ENCODE data around the gene CCDC182.

Gene CCDC182

DNA sequence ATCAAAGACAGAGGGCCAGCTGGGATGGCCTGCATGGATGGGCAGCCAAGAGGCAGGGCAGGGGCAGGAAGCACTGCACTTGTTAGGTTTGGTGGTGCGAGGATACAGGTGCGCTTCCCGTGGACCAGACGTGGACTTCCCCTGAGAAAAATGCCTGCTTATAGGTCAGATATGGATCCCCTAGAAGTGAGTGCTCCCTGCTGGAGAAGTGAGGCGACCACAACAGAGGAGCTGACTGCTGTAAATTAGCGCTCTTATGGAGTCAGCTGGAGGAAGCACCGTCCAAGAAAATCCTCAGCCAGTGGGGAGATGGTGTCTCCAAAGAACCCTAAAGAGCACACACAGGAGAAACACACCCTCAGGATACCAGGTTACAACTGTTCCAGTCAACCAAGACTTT is 27.7 kb upstream of the CCDC182 start:
- H3K9me3 ChIP-seq (ENCODE audit: insufficient read depth, low read length, severe bottlenecking), result no peaks in the 10 kb centered on the region
- H3K4me1 ChIP-seq (ENCODE audit: insufficient read depth, low read length), result no peaks in the 10 kb centered on the region
- no peak for ATAC-seq (ENCODE audit: insufficient read depth, low read depth)
- no peak overlapping the region for H3K9ac ChIP-seq (ENCODE audit: low read depth, low read length)
- no peaks in the 10 kb centered on the region for H3K79me2 ChIP-seq (ENCODE audit: insufficient read depth, low read length)
- H4K20me1 ChIP-seq (ENCODE audit: insufficient read depth, low read length), result no peaks in the 10 kb centered on the region
- H3K4me3 ChIP-seq (ENCODE audit: low read depth in 1 of 2, low read length in 2 of 2), result no peak overlapping the region
- H2AFZ ChIP-seq (ENCODE audit: low read depth, low read length), result no peak overlapping the region
- TF ChIP-seq CTCF (IDR thresholded peaks at IDR 0.05; ENCODE audit: borderline replicate concordance, extremely low read depth, low read length, poor library complexity, severe bottlenecking), result peak; percentile 40
- TF ChIP-seq EZH2 (IDR thresholded peaks at IDR 0.05; ENCODE audit: borderline replicate concordance, low read depth, low read length, severe bottlenecking), result no peak
- H3K27ac ChIP-seq (ENCODE audit: low read length), result no peak overlapping the region
- no peak overlapping the region for H3K4me2 ChIP-seq (ENCODE audit: insufficient read depth, low read length)
- no peaks in the 10 kb centered on the region for H3K36me3 ChIP-seq (ENCODE audit: insufficient read depth, low read length)
- no peak for DNase-seq
- H3K27me3 ChIP-seq (ENCODE audit: insufficient read depth, low read length, poor library complexity), result no peaks in the 10 kb centered on the region

- ATAC-seq (ENCODE audit: insufficient read depth, low read depth) (no peak), DNase-seq (no peak)
- H4K20me1 ChIP-seq (ENCODE audit: insufficient read depth, low read length), result no peaks in the 10 kb centered on the region
- no peak overlapping the region for H2AFZ ChIP-seq (ENCODE audit: low read depth, low read length)
- no peak overlapping the region for H3K27ac ChIP-seq (ENCODE audit: low read length)
- H3K27me3 ChIP-seq (ENCODE audit: insufficient read depth, low read length, poor library complexity), result no peaks in the 10 kb centered on the region
- no peaks in the 10 kb centered on the region for H3K4me1 ChIP-seq (ENCODE audit: insufficient read depth, low read length)
- H3K4me2 ChIP-seq (ENCODE audit: insufficient read depth, low read length), result no peak overlapping the region
- H3K9me3 ChIP-seq (ENCODE audit: insufficient read depth, low read length, severe bottlenecking), result no peaks in the 10 kb centered on the region
- no peak overlapping the region for H3K9ac ChIP-seq (ENCODE audit: low read depth, low read length)
- H3K79me2 ChIP-seq (ENCODE audit: insufficient read depth, low read length), result no peaks in the 10 kb centered on the region
- H3K4me3 ChIP-seq (ENCODE audit: low read depth in 1 of 2, low read length in 2 of 2), result no peak overlapping the region
- H3K36me3 ChIP-seq (ENCODE audit: insufficient read depth, low read length), result no peaks in the 10 kb centered on the region
- TF ChIP-seq CTCF (IDR thresholded peaks at IDR 0.05; ENCODE audit: borderline replicate concordance, extremely low read depth, low read length, poor library complexity, severe bottlenecking), result no peak
- no peak for TF ChIP-seq EZH2 (IDR thresholded peaks at IDR 0.05; ENCODE audit: borderline replicate concordance, low read depth, low read length, severe bottlenecking)
Observed at GRCh38 chr17:57767561-57767960, 22.5 kb upstream of the CCDC182 start.

- Histone ChIP-seq H3K27ac (ENCODE audit: low read length) (no peak overlapping the region), H3K27me3 (ENCODE audit: insufficient read depth, low read length, poor library complexity) (no peaks in the 10 kb centered on the region), H3K9ac (ENCODE audit: low read depth, low read length) (no peak overlapping the region), H3K9me3 (ENCODE audit: insufficient read depth, low read length, severe bottlenecking) (no peaks in the 10 kb centered on the region), H3K4me2 (ENCODE audit: insufficient read depth, low read length) (no peak overlapping the region), H3K4me3 (ENCODE audit: low read depth in 1 of 2, low read length in 2 of 2) (no peak overlapping the region), H3K36me3 (ENCODE audit: insufficient read depth, low read length) (no peaks in the 10 kb centered on the region), H2AFZ (ENCODE audit: low read depth, low read length) (no peak overlapping the region; the same call in 1 of the 2 replicates), H3K79me2 (ENCODE audit: insufficient read depth, low read length) (no peaks in the 10 kb centered on the region), H3K4me1 (ENCODE audit: insufficient read depth, low read length) (no peaks in the 10 kb centered on the region; the same call in 1 of the 2 replicates), H4K20me1 (ENCODE audit: insufficient read depth, low read length) (no peaks in the 10 kb centered on the region)
- no peak for ATAC-seq (ENCODE audit: insufficient read depth, low read depth)
- TF ChIP-seq EZH2 (IDR thresholded peaks at IDR 0.05; ENCODE audit: borderline replicate concordance, low read depth, low read length, severe bottlenecking), result no peak
- no peak for TF ChIP-seq CTCF (IDR thresholded peaks at IDR 0.05; ENCODE audit: borderline replicate concordance, extremely low read depth, low read length, poor library complexity, severe bottlenecking)
- DNase-seq, result no peak
Observed at GRCh38 chr17:57766318-57766943, 21.3 kb upstream of the CCDC182 start.

Data from DND-41 (cell line).